HepG2 (cell line): ENCODE results near the gene NIFK. TPM values are rescaled to one million over a fixed set of nuclear protein-coding genes. Genes with fewer than 3 reads are reported as not detected.

ENCODE experiments used
- BCL6 ChIP-seq: IDR thresholded peaks from 2 replicates; pipeline ENCODE4 v1.6.1; 2016; ENCODE audit warnings: missing genetic modification reagents, missing compliant biosample characterization
- HMGA1 ChIP-seq: sonication (generic); formaldehyde crosslinking; conservative IDR thresholded peaks from 2 replicates; pipeline ENCODE4 v1.4.0; 2020; ENCODE audit warnings: missing genetic modification reagents
- KLF9 ChIP-seq: IDR thresholded peaks from 2 replicates; pipeline ENCODE4 v1.6.1; 2016; ENCODE audit warnings: low read depth
- MATR3 ChIP-seq: sonication (generic); formaldehyde crosslinking; IDR thresholded peaks from 2 replicates; pipeline ENCODE4 v1.4.0; 2020; ENCODE audit warnings: missing genetic modification reagents
- MED13 ChIP-seq: sonication (generic); formaldehyde crosslinking; IDR thresholded peaks from 2 replicates; pipeline ENCODE4 v1.5.0; 2020; ENCODE audit warnings: missing genetic modification reagents
- POLR2AphosphoS5 ChIP-seq: IDR thresholded peaks from 2 replicates; pipeline ENCODE4 v1.6.1; 2012; ENCODE audit warnings: low read depth, low read length
- SP140L ChIP-seq: sonication (generic); formaldehyde crosslinking; IDR thresholded peaks from 2 replicates; pipeline ENCODE4 v1.4.0; 2020; ENCODE audit warnings: missing genetic modification reagents, borderline replicate concordance
- TBX2 ChIP-seq: sonication (generic); formaldehyde crosslinking; IDR thresholded peaks from 2 replicates; pipeline ENCODE4 v1.5.0; 2020; ENCODE audit warnings: missing genetic modification reagents, mild to moderate bottlenecking, borderline replicate concordance
- TRIM22 ChIP-seq: fragments of 450-650 bp; IDR thresholded peaks from 2 replicates; pipeline ENCODE4 v1.6.1; 2017
- ZBTB38 ChIP-seq: sonication (generic); formaldehyde crosslinking; IDR thresholded peaks from 2 replicates; pipeline ENCODE4 v1.5.1; 2020; ENCODE audit warnings: mild to moderate bottlenecking, missing genetic modification reagents
- ZNF138 ChIP-seq: sonication (generic); formaldehyde crosslinking; IDR thresholded peaks from 2 replicates; pipeline ENCODE4 v1.5.0; 2020; ENCODE audit warnings: mild to moderate bottlenecking, low read depth, missing genetic modification reagents
- ZNF589 ChIP-seq: sonication (generic); formaldehyde crosslinking; conservative IDR thresholded peaks from 2 replicates; pipeline ENCODE4 v1.8.0; 2022; ENCODE audit warnings: mild to moderate bottlenecking, moderate library complexity, missing genetic modification reagents
- ZNF724P ChIP-seq: sonication (generic); formaldehyde crosslinking; IDR thresholded peaks from 2 replicates; pipeline ENCODE4 v1.8.0; 2022; ENCODE audit warnings: missing genetic modification reagents, borderline replicate concordance
- ZNF746 ChIP-seq: sonication (generic); formaldehyde crosslinking; IDR thresholded peaks from 2 replicates; pipeline ENCODE4 v1.8.0; 2022; ENCODE audit warnings: mild to moderate bottlenecking, missing genetic modification reagents
- ZSCAN25 ChIP-seq: sonication (generic); formaldehyde crosslinking; IDR thresholded peaks from 2 replicates; pipeline ENCODE4 v1.8.0; 2022; ENCODE audit warnings: mild to moderate bottlenecking, missing genetic modification reagents
- polyA plus RNA-seq, 8 experiments: library from polyadenylated mRNA; depleted of rRNA in 3 of 8; stranded (reverse) in 7 of 8; unstranded in 1 of 8; fragments of >200 nt; fragmentation: Illumina TruSeq in 4 of 8; extraction: Trizol in 4 of 8; gene quantifications; 2 replicates each; pipeline versions ENCODE4 v1.2.1 to v1.2.3, GENCODE V29; 2011 to 2016; ENCODE audit warnings: low read depth in 4 of 8, missing spikeins in 1 of 8, mixed read lengths in 1 of 8; ENCODE audit not compliant: insufficient read depth in 1 of 8
- total RNA-seq, 5 experiments: library from RNA; depleted of rRNA; stranded (reverse); fragments of >200 nt; fragmentation: Illumina TruSeq; extraction: Trizol; gene quantifications; 2 replicates each; pipeline ENCODE4 v1.2.3, GENCODE V29; 2016; ENCODE audit warnings: low read depth in 1 of 5
- TF ChIP-seq, protein P1 (sequence below): sonication (generic); formaldehyde crosslinking; IDR thresholded peaks from 2 replicates; pipeline ENCODE4 v1.9.0; 2021; ENCODE audit warnings: mild to moderate bottlenecking, missing genetic modification reagents
- TF ChIP-seq, protein P2 (sequence below): sonication (generic); formaldehyde crosslinking; IDR thresholded peaks from 2 replicates; pipeline ENCODE4 v1.8.1; 2023; ENCODE audit warnings: mild to moderate bottlenecking, moderate library complexity, missing genetic modification reagents

NIFK gene
- total and polyA plus RNA-seq, 2 of the 13 experiments (the other 11 are each of a cell fraction or from before 2014, with no cell fraction given): 19.6 to 105 TPM

DNA sequence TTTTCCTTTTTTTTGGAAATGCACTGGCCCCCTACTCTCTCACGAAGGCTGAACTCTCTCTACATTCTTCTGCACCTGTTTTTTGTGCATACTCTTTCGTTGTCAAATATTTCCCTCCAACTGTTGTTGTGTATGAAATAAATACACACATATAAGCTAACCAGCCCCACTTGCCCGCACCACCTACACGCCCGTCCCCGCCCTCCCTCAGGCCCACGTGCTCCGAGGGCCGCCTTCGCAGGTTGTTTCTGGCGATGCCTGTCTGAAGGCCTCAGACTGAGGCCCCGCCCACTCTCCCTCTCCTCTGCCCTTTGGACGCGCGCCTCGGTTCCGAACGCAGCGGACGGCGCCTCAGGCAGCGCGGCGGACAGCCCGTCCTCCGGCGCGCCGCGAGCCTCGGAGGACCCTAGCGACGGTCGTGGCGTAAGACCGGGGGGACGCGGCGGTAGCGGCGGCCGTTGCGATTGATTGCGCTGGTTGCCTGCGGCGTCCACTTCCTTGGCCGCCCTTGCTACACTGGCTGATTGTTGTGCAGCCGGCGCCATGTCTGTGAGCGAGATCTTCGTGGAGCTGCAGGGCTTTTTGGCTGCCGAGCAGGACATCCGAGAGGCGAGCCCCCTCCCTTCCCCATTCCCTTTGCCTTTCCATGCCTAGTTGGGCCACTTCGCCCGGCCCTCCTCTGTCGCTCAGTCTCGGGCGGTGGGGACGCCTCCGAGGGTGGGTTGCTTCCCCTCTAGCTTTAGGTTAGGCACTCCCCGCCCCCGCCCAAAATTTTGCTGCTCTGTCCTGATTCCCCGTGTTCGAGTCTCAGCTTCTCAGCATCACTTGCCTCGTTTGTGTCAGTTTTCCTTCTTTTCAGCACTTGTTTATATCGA, 18.8 kb upstream of the NIFK start, which contains the start of gene TSN (continued):
- TF ChIP-seq, protein P1, sequence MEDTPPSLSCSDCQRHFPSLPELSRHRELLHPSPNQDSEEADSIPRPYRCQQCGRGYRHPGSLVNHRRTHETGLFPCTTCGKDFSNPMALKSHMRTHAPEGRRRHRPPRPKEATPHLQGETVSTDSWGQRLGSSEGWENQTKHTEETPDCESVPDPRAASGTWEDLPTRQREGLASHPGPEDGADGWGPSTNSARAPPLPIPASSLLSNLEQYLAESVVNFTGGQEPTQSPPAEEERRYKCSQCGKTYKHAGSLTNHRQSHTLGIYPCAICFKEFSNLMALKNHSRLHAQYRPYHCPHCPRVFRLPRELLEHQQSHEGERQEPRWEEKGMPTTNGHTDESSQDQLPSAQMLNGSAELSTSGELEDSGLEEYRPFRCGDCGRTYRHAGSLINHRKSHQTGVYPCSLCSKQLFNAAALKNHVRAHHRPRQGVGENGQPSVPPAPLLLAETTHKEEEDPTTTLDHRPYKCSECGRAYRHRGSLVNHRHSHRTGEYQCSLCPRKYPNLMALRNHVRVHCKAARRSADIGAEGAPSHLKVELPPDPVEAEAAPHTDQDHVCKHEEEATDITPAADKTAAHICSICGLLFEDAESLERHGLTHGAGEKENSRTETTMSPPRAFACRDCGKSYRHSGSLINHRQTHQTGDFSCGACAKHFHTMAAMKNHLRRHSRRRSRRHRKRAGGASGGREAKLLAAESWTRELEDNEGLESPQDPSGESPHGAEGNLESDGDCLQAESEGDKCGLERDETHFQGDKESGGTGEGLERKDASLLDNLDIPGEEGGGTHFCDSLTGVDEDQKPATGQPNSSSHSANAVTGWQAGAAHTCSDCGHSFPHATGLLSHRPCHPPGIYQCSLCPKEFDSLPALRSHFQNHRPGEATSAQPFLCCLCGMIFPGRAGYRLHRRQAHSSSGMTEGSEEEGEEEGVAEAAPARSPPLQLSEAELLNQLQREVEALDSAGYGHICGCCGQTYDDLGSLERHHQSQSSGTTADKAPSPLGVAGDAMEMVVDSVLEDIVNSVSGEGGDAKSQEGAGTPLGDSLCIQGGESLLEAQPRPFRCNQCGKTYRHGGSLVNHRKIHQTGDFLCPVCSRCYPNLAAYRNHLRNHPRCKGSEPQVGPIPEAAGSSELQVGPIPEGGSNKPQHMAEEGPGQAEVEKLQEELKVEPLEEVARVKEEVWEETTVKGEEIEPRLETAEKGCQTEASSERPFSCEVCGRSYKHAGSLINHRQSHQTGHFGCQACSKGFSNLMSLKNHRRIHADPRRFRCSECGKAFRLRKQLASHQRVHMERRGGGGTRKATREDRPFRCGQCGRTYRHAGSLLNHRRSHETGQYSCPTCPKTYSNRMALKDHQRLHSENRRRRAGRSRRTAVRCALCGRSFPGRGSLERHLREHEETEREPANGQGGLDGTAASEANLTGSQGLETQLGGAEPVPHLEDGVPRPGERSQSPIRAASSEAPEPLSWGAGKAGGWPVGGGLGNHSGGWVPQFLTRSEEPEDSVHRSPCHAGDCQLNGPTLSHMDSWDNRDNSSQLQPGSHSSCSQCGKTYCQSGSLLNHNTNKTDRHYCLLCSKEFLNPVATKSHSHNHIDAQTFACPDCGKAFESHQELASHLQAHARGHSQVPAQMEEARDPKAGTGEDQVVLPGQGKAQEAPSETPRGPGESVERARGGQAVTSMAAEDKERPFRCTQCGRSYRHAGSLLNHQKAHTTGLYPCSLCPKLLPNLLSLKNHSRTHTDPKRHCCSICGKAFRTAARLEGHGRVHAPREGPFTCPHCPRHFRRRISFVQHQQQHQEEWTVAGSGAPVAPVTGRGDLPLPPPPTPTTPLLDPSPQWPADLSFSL (CRISPR knock-in tag): no peak
- TF ChIP-seq ZNF724P (CRISPR knock-in tag): peak; percentile 35; the same call in 1 of the 2 replicates
- peak; percentile 56; the same call in 1 of the 2 replicates for TF ChIP-seq SP140L
- TF ChIP-seq MATR3 (CRISPR knock-in tag): no peak
- peak; percentile 81; the same call in 1 of the 2 replicates for TF ChIP-seq ZNF746
- peak; percentile 78 for TF ChIP-seq MED13 (CRISPR knock-in tag)
- no peak for TF ChIP-seq HMGA1 (CRISPR knock-in tag)
- peak; percentile 86 for TF ChIP-seq TBX2
- TF ChIP-seq, protein P2, sequence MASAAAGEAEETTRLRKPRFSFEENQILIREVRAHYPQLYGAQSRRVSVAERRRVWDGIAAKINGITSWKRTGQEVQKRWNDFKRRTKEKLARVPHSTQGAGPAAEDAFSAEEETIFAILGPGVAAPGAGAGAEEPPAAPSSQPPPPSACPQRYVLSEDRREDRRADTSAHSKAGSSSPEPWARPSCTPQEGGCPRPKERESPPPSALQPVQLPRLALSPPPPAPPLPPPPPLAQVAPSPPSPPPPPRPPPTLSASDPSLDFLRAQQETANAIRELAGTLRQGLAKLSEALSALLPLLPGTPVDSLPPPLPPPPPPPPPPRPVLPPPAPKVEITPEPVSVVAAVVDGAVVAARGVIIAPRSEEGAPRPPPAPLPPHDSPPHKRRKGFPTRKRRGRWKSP: peak; percentile 97
- peak; percentile 50 for TF ChIP-seq ZSCAN25 (CRISPR knock-in tag)
- peak; percentile 71 for TF ChIP-seq BCL6 (CRISPR knock-in tag)
- TF ChIP-seq ZNF589 (CRISPR knock-in tag): peak; percentile 93
- TF ChIP-seq TRIM22: no peak
- TF ChIP-seq ZBTB38 (CRISPR knock-in tag): peak; percentile 97
- peak; percentile 70; the same call in 1 of the 2 replicates for TF ChIP-seq ZNF138
- peak; percentile 89 for TF ChIP-seq POLR2AphosphoS5
- peak; percentile 98 for TF ChIP-seq KLF9
